Type B pancreatic cell (in vitro differentiated cells): ENCODE data around the gene RUNX2. TPM values are rescaled to one million over a fixed set of nuclear protein-coding genes. Genes with fewer than 3 reads are reported as not detected.

Experiments
- DNase-seq: peaks from one replicate; pipeline ENCODE4 v3.0.0; 2021; ENCODE audit warnings: mixed read lengths; ENCODE audit not compliant: unreplicated experiment; ENCODE audit errors: extremely low spot score
- H3K27ac Mint-ChIP-seq: 2 replicates; pipeline ENCODE4 v1.8.0; 2021; ENCODE audit warnings: mild to moderate bottlenecking, mixed read lengths
- H3K27me3 Mint-ChIP-seq: 2 replicates; pipeline ENCODE4 v1.8.0; 2021; ENCODE audit warnings: mixed read lengths
- H3K36me3 Mint-ChIP-seq: 2 replicates; pipeline ENCODE4 v1.8.0; 2021; ENCODE audit warnings: mixed read lengths
- H3K4me1 Mint-ChIP-seq: one replicate; pipeline ENCODE4 v1.8.0; 2021; ENCODE audit warnings: mixed read lengths; ENCODE audit not compliant: unreplicated experiment
- H3K4me3 Mint-ChIP-seq: 2 replicates; pipeline ENCODE4 v1.8.0; 2021; ENCODE audit warnings: mild to moderate bottlenecking, mixed read lengths
- H3K9me3 Mint-ChIP-seq: 2 replicates; pipeline ENCODE4 v1.8.0; 2021; ENCODE audit warnings: mixed read lengths
- CTCF ChIP-seq: fragments of 200-600 bp; sonication (generic); conservative IDR thresholded peaks from 2 replicates; pipeline ENCODE4 v1.5.0; 2021; ENCODE audit warnings: antibody characterized with exemption, mild to moderate bottlenecking
- total RNA-seq: library from RNA; stranded (reverse); gene quantifications from 2 replicates; pipeline ENCODE4 v1.2.1, GENCODE V29; 2021; ENCODE audit warnings: low replicate concordance

The RUNX2 gene
- total RNA-seq, 1 donor from 2014 or later: 6.0 TPM

GRCh38 chr6:45684476-45684875 is 356.3 kb downstream of the RUNX2 start:
- Mint-ChIP-seq H3K27ac (no peak overlapping the region), H3K4me1 (no peaks in the 10 kb centered on the region), H3K4me3 (no peak overlapping the region), H3K27me3 (no peaks in the 10 kb centered on the region), H3K9me3 (peaks cover 13% of the 10 kb centered on the region), H3K36me3 (no peaks in the 10 kb centered on the region)
- TF ChIP-seq CTCF: no peak
- no peak for DNase-seq

GRCh38 chr6:45685076-45685475 is 356.9 kb downstream of the RUNX2 start:
- Mint-ChIP-seq H3K27me3 (no peaks in the 10 kb centered on the region), H3K36me3 (no peaks in the 10 kb centered on the region), H3K4me1 (no peaks in the 10 kb centered on the region), H3K9me3 (peaks cover 13% of the 10 kb centered on the region), H3K27ac (no peak overlapping the region), H3K4me3 (no peak overlapping the region)
- no peak for TF ChIP-seq CTCF
- DNase-seq: no peak

- no peak for TF ChIP-seq CTCF
Measured at GRCh38 chr6:45686841-45687569, 358.9 kb downstream of the RUNX2 start.

GRCh38 chr6:45687570-45687969 is 359.4 kb downstream of the RUNX2 start:
- Mint-ChIP-seq H3K27ac (no peak overlapping the region), H3K36me3 (no peaks in the 10 kb centered on the region), H3K4me1 (no peaks in the 10 kb centered on the region), H3K27me3 (no peaks in the 10 kb centered on the region), H3K4me3 (no peak overlapping the region), H3K9me3 (peaks cover 8% of the 10 kb centered on the region)
- TF ChIP-seq CTCF: no peak
- DNase-seq: no peak

More at GRCh38 chr6:45686841-45687569, 358.9 kb downstream of the RUNX2 start:
- no peaks in the 10 kb centered on the region for H3K27me3 Mint-ChIP-seq
- H3K4me3 Mint-ChIP-seq: no peak overlapping the region
- H3K36me3 Mint-ChIP-seq: no peaks in the 10 kb centered on the region
- H3K4me1 Mint-ChIP-seq: no peaks in the 10 kb centered on the region
- H3K9me3 Mint-ChIP-seq: peaks cover 9% of the 10 kb centered on the region
- H3K27ac Mint-ChIP-seq: no peak overlapping the region
- DNase-seq: no peak

GRCh38 chr6:45688180-45688579 is 360.1 kb downstream of the RUNX2 start:
- Mint-ChIP-seq H3K4me3 (no peak overlapping the region), H3K9me3 (peaks cover 8% of the 10 kb centered on the region), H3K27ac (no peak overlapping the region), H3K4me1 (no peaks in the 10 kb centered on the region), H3K27me3 (no peaks in the 10 kb centered on the region), H3K36me3 (no peaks in the 10 kb centered on the region)
- no peak for TF ChIP-seq CTCF
- no peak for DNase-seq
